Endothelial cell (in vitro differentiated cells): ENCODE results near the gene LPP. TPM values are rescaled to one million over a fixed set of nuclear protein-coding genes. Genes with fewer than 3 reads are reported as not detected.
A peak's percentile ranks its signal among the peaks of the same experiment; 100 is the strongest.

Experiments
- DNase-seq: peaks from one replicate; pipeline ENCODE4 v3.0.0; 2021; ENCODE audit warnings: low spot score
- H3K27ac Mint-ChIP-seq: one replicate; pipeline ENCODE4 v1.8.0; 2021; ENCODE audit warnings: mixed read lengths, inconsistent platforms; ENCODE audit not compliant: unreplicated experiment
- H3K27me3 Mint-ChIP-seq: one replicate; pipeline ENCODE4 v1.8.0; 2021; ENCODE audit warnings: mild to moderate bottlenecking, moderate library complexity, mixed read lengths, inconsistent platforms; ENCODE audit not compliant: unreplicated experiment
- H3K36me3 Mint-ChIP-seq: one replicate; pipeline ENCODE4 v1.8.0; 2021; ENCODE audit warnings: mild to moderate bottlenecking, low read depth, mixed read lengths, inconsistent platforms; ENCODE audit not compliant: unreplicated experiment
- H3K4me1 Mint-ChIP-seq: one replicate; pipeline ENCODE4 v1.8.0; 2021; ENCODE audit warnings: mild to moderate bottlenecking, mixed read lengths, inconsistent platforms; ENCODE audit not compliant: unreplicated experiment
- H3K4me3 Mint-ChIP-seq: one replicate; pipeline ENCODE4 v1.8.0; 2021; ENCODE audit warnings: mild to moderate bottlenecking, mixed read lengths, inconsistent platforms; ENCODE audit not compliant: unreplicated experiment
- H3K9me3 Mint-ChIP-seq: one replicate; pipeline ENCODE4 v1.8.0; 2021; ENCODE audit warnings: mixed read lengths, inconsistent platforms; ENCODE audit not compliant: unreplicated experiment
- total RNA-seq: library from RNA; stranded (reverse); fragmentation: NEBNext Ultra II Directional; extraction: Animal tissue kit (Norgen Biotek cat#: 25700); gene quantifications from one replicate; pipeline ENCODE4 v1.2.1, GENCODE V29; 2021; ENCODE audit not compliant: unreplicated experiment
- TF ChIP-seq, protein P1 (sequence below): fragments of 200-600 bp; sonication (generic); IDR thresholded peaks from one replicate; pipeline ENCODE4 v1.5.0; 2021; ENCODE audit warnings: antibody characterized with exemption; ENCODE audit not compliant: unreplicated experiment

The LPP gene
- total RNA-seq, 1 donor from 2014 or later = 181 TPM

DNA sequence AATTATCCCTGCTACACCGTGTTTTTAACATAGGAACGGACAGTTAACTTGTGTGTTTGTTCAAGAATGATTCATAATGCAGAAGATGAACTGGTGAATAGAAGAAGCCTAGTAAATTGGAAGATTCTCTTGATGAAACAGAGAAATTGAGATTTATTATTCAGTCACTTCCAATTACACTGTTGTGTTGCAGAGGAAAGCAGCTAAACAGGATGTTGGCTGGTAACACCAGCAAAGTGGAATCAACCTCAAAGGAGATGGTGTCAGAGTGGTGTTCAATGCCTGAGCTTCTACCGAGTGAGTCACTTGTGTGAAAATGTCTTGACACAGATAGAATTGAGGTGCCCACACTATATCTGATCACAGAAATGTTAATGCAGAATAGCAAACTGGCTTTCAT, 399.6 kb downstream of the LPP start:
- peaks cover under 1% of the 10 kb centered on the region for H3K36me3 Mint-ChIP-seq
- no peaks in the 10 kb centered on the region for H3K27me3 Mint-ChIP-seq
- H3K27ac Mint-ChIP-seq = no peak overlapping the region
- no peak overlapping the region for H3K4me3 Mint-ChIP-seq
- no peak for DNase-seq
- H3K9me3 Mint-ChIP-seq = no peaks in the 10 kb centered on the region
- peaks cover 12% of the 10 kb centered on the region for H3K4me1 Mint-ChIP-seq
- TF ChIP-seq, protein P1, sequence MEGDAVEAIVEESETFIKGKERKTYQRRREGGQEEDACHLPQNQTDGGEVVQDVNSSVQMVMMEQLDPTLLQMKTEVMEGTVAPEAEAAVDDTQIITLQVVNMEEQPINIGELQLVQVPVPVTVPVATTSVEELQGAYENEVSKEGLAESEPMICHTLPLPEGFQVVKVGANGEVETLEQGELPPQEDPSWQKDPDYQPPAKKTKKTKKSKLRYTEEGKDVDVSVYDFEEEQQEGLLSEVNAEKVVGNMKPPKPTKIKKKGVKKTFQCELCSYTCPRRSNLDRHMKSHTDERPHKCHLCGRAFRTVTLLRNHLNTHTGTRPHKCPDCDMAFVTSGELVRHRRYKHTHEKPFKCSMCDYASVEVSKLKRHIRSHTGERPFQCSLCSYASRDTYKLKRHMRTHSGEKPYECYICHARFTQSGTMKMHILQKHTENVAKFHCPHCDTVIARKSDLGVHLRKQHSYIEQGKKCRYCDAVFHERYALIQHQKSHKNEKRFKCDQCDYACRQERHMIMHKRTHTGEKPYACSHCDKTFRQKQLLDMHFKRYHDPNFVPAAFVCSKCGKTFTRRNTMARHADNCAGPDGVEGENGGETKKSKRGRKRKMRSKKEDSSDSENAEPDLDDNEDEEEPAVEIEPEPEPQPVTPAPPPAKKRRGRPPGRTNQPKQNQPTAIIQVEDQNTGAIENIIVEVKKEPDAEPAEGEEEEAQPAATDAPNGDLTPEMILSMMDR = no peak

DNA sequence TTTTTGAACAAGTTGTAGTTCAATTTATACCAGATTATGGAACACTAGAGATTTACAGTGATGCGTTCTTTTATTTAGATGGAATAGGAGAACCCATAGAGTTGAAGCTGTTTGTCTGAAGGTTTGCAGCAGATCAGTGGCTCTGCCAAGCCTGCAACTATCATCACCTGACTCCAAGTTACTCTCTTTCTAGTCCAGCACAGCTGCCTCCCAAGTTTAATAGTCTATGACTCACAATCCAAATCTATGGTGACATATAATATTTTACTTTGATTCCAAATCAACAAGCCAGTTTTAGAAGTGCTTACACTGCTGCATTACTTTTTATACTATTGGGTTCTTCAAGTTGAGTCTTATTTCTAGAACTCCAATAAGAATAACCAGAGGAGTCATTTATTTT, 400.4 kb downstream of the LPP start:
- H3K9me3 Mint-ChIP-seq = no peaks in the 10 kb centered on the region
- H3K27ac Mint-ChIP-seq = no peak overlapping the region
- no peaks in the 10 kb centered on the region for H3K36me3 Mint-ChIP-seq
- H3K4me1 Mint-ChIP-seq = peaks cover 12% of the 10 kb centered on the region
- no peak for DNase-seq
- TF ChIP-seq, protein P1 = no peak
- H3K4me3 Mint-ChIP-seq = no peak overlapping the region
- H3K27me3 Mint-ChIP-seq = no peaks in the 10 kb centered on the region

DNA sequence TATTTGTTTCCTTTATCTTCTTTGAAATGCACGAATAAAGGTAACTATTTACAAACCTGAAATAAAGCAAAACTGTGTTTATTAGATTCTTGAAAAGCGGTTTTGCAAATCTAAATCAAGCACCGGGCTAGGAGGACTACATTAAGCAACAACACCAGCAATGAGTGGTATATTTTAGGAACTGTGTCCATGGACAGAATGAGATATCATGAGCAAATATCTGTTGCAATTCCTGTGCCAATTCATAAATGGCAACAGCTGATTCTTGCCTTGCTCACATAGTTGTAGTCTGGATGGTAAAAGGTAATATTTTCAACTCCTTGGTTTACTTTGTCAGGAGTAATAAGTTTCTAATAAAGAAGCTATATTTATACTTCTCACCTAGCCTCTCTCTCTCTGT, 403.3 kb downstream of the LPP start:
- DNase-seq = no peak
- H3K36me3 Mint-ChIP-seq = no peaks in the 10 kb centered on the region
- H3K27ac Mint-ChIP-seq = no peak overlapping the region
- no peak overlapping the region for H3K4me3 Mint-ChIP-seq
- H3K4me1 Mint-ChIP-seq = peaks cover 19% of the 10 kb centered on the region
- H3K9me3 Mint-ChIP-seq = no peaks in the 10 kb centered on the region
- TF ChIP-seq, protein P1 = no peak
- H3K27me3 Mint-ChIP-seq = no peaks in the 10 kb centered on the region

DNA sequence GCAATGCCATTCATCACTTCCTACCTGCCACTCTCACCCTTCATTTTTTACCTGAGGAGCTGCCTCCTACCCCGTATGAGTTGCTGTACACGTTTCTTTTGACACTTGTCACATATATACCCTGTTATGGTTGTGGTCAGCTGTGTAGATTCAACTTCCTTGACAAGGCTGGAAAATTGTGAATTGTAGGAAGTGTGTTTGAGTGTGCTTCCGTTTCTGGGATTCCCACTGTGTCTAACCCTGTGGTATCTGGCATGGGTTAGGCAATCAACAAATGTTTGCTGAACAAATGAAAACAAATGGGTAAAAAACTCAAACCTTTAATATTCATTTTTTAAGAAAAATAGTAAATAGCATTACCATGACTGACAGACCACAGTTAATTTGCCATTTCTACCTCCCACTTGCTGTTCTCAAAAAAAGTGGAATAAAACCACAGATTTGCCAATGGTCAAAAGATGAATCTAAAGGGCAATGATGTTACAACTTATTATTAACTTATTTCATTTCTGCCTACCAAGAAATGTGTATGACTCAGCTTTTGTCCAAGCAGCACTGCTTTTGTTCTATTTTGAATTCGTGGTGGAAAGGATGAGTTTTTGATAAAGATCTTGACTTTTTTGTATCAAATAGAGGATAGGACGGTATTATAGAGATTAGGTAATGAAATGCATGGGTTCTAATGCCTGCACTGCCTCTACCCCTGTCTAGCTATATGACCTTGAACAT, 404.6 kb downstream of the LPP start:
- TF ChIP-seq, protein P1 = no peak
- Mint-ChIP-seq H3K4me1 (peaks cover 15% of the 10 kb centered on the region), H3K27me3 (no peaks in the 10 kb centered on the region), H3K4me3 (no peak overlapping the region), H3K9me3 (no peaks in the 10 kb centered on the region), H3K36me3 (no peaks in the 10 kb centered on the region), H3K27ac (peak overlapping the region; percentile 69)
- DNase-seq = no peak

DNA sequence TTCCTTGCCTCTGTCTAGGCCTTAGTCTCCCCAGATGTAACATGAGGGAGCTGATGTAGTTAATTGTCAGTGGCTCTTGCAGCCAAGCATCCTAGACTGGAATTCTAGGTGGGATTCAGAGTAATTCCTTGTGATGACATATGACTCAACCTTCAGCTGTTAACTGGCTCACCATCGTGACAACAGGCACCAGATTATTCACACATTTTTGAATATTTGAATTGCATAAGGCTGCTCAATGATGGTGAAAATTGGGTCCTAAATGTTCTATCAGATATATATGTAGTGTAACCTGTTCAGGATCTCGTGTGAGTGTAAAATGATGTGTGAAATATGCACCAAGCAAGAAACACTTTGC, 405.1 kb downstream of the LPP start:
- no peaks in the 10 kb centered on the region for H3K36me3 Mint-ChIP-seq
- no peaks in the 10 kb centered on the region for H3K9me3 Mint-ChIP-seq
- no peak for DNase-seq

More for the DNA sequence above, 405.1 kb downstream of the LPP start:
- no peaks in the 10 kb centered on the region for H3K27me3 Mint-ChIP-seq
- H3K4me3 Mint-ChIP-seq = no peak overlapping the region
- TF ChIP-seq, protein P1 = no peak
- peaks cover 15% of the 10 kb centered on the region for H3K4me1 Mint-ChIP-seq
- no peak overlapping the region for H3K27ac Mint-ChIP-seq
